ENCODE data around the gene RNF168.
"Not testable (repeated sequence)": the region's sequence is repeated elsewhere in the genome, so short reads cannot be mapped to it uniquely, and the experiment has no call there.

- TF ChIP-seq POLR2A, CTCF, EP300, POLR2AphosphoS5 (IDR thresholded peaks at IDR 0.05): not testable (repeated sequence)
Observed at GRCh38 chr3:196549312-196549711, 45.7 kb upstream of the RNF168 start.

Measured in stomach (tissue), 4 donors.